Colon (tissue), 2 donors: ENCODE results near the gene HOXB2.

Experiments used
- FAIRE-seq: peaks from 2 replicates; lab custom pipeline; 2012; peaks lifted over from hg19 to GRCh38; lab: Jason Lieb, UNC
- donor health status: control.
- donor health status: control.

HOXB2 gene

GRCh38 chr17:48545022-48545375 lies at the start of gene HOXB2:
Gene HOXB2 (minus strand): TSS chr17:48545109. CDS start chr17:48544911, 198 bp downstream.
- FAIRE-seq = no peak

DNA sequence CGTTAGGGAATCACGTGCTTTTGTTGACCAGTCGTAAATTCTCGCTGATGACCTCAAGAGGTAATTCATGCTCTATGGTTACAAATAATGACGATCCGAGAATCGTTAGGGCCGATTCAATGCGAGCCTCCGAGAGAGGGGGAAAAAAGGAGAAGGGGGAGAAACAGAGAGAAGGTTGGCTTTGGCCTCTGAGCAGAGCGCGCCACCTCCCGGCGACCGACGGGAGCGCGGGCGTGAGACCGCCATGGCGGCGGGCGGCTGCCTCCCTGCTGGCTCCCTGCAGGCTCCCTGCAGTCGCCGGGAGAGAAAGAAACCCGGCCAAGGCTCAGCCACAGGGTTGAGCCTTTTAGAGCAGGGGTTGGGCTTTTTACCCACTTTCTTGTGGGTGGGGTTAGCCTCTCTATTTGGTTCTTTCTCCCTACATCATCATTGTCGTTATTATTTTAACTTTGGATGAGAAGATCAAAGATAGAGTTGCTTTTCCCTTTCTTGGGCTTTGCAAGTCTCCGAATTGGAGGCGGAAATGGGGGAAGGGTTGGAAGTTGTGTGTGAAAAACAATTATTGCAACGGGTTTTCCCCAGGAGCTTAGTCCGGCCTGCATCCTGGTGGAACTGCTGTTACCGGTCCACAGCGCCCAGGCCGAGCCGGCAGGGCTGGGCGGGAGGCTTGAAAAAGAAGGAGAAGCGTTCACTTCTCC lies 49.1 kb upstream of the HOXB2 start:
- no peak for FAIRE-seq

DNA sequence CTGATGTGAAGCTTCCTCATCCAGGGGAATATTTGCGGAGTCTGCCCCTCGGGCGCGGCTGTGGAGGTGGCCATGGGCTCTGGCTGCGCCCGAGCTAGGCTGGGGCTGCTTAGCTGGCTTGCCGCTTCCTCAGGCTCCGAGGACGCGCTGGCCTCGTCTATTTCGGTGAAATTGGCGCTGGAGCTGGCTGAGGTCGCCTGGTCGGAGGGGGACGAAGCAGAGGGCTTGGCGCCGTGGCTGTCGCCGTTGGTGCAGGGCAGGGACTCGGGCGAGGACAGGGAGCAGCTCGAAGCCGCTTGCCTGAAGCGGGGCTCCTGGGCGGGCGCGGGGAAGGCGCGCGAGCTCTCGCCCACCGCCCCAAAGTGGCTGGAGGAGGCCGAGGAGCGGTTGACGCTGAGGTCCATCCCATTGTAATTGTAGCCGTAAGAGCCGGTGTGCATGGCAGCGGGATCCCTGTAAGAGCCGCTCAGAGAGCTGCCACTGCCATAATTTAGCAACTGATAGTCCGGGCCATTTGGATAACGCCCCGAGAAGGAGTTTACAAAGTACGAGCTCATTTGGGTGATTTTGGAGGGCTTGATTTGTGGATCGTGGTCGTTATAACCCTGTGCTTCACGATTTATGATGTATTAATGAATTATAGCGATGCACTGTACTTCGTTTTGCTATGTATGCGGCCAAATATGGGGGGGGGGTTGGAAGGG lies 48.4 kb upstream of the HOXB2 start, which contains the start of gene HOXB5:
HOXB5 (minus strand) TSS at position 654 of the 704 bp plus-strand sequence; CDS start at position 557, 97 bp downstream.
- no peak for FAIRE-seq

GRCh38 chr17:48592577-48592976 lies 47.7 kb upstream of the HOXB2 start:
- FAIRE-seq = no peak

DNA sequence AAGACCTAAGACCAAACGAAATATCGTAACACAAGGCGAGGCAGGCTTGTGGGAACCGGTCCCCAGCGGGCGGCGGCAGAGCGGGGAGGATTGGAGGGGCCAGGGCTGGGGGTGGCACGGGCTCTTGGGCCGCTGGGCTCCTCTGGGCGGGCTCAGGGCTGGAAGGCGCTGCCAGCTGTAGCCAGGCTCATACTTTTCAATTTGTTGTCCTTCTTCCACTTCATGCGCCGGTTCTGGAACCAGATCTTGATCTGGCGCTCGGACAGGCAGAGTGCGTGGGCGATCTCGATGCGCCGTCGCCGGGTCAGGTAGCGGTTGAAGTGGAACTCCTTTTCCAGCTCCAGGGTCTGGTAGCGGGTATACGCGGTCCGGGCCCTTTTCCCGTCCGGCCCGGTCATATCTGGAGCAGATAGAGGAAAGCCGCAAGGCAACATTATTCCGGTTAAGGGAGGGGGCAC lies 47.2 kb upstream of the HOXB2 start:
- no peak for FAIRE-seq

- no peak for FAIRE-seq
Measured at GRCh38 chr17:48591255-48592056, 46.5 kb upstream of the HOXB2 start.

DNA sequence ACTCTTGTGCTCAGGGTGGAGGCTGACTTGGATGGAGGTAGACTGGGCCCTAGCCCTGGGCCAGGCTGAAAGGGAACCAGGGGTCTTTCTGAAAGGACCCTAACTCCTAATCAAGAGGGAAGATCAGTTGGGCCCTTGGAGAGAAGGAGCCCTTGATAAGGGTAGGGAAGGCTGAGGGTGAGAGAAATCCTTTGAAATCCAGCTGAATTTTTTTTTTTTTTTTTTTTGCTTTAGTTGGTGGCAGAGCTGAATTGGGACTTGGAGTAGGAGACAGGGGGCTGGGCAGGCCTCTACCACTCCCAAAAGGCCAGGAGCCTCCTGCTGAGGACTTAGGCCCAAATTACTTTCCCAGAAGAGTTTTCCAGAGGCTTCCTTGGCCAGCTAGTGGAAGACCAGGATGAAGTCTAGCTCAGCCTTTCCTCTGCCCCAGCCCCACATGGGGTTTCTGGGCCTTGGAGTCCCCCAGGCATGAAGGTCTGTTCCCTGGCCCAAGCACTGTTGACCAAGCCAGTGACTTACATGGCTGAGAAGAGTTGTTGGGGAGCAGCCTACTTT lies 45.8 kb upstream of the HOXB2 start:
- no peak for FAIRE-seq

- FAIRE-seq = no peak
Measured at GRCh38 chr17:48589831-48590606, 45.1 kb upstream of the HOXB2 start, which contains the start of gene HOXB3. Gene HOXB3 (minus strand): TSS chr17:48590241. CDS start chr17:48552474, 37,767 bp downstream.

- FAIRE-seq = no peak
Measured at GRCh38 chr17:48589060-48589830, 44.3 kb upstream of the HOXB2 start.

DNA sequence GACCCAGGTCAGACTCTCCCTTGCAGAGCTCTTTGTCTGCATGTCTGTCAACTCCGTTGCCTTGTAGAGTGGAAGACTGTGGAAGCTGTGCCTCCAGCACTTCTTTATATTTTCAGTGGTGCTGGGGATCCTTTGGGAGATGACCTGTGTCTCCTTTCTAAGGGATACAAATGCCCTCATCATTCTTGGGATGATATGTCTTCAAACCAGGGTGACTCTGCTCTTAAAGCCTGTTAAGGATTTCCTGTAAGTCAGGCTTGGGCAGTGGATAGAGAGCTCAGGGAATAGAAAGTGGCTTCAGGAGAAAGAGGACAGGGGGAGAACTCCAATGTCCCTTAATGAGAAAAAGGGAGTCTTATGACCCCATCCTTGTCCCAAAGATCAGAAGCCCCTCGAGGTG lies 43.6 kb upstream of the HOXB2 start:
- no peak for FAIRE-seq

GRCh38 chr17:48588074-48588415 lies 43.1 kb upstream of the HOXB2 start:
- FAIRE-seq = no peak

GRCh38 chr17:48587276-48588073 lies 42.6 kb upstream of the HOXB2 start:
- no peak for FAIRE-seq

DNA sequence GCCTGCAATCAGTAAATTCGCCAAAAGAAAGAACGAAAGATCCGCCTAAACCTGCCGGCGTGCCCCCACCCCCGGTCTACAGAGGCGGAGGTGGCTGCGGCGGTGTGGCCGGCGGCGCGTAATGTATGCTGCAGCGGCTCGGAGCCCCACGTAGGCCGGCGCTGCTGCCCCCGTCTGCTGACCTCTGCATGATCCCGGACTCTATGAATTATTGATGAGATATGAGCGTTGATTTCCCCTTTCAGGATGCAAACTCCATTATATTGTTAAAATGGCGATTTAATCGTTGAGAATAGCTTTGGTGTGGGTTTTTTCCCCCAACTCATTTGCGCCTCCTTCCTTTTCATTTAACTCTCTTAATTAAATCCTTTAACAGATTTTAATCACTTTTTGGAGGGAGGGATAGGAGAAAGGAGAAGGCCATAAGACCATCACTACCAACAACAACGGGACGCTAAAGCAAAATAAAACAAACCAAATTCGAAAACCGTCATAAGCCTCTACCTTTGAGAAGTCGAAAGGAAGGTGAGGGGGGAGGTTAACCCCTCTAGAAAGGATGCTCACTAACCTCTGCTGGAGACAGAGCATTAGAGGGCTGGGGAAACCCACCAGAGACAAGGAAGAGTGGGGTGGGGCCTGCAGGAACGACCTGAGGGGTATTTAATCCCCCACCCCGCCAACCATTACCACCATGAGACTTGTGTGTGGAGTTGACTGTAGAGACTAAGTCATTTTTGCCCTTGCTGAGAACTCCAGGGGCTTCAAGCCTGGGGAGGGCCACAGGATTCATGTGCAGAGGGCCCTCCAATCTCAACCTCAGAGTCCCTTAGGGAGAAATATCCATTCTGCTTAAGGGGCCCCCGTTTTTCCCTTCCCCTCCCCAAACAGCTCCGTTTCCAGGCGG lies 41.7 kb upstream of the HOXB2 start:
- FAIRE-seq = no peak

- FAIRE-seq = no peak
Measured at GRCh38 chr17:48584223-48584741, 39.4 kb upstream of the HOXB2 start.

DNA sequence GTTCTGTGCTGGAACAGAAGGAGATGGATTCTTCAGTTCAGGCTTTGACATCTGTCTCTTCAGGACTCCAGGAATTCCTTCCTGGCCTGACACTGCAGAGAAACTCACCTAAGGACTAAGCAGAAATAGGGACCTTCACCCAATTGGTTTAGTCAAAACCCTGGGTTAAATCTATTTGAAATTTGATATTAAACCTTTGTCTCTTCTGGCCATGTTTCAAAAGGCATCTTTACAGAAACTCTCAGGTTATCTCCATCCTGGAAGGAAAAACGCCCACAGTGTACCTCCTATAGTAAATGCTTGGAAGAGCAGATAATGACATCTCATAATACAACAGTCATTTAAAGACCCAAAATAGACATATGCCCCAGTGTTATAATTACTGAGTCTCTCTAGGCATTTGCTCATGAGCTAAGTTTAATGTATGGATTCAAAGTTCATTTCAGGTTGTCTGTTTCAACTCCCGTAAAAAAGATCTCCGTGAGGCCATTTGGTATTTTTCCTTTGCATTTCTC lies 38.9 kb upstream of the HOXB2 start:
- no peak for FAIRE-seq

- no peak for FAIRE-seq
Measured at GRCh38 chr17:48582750-48583069, 37.8 kb upstream of the HOXB2 start.

DNA sequence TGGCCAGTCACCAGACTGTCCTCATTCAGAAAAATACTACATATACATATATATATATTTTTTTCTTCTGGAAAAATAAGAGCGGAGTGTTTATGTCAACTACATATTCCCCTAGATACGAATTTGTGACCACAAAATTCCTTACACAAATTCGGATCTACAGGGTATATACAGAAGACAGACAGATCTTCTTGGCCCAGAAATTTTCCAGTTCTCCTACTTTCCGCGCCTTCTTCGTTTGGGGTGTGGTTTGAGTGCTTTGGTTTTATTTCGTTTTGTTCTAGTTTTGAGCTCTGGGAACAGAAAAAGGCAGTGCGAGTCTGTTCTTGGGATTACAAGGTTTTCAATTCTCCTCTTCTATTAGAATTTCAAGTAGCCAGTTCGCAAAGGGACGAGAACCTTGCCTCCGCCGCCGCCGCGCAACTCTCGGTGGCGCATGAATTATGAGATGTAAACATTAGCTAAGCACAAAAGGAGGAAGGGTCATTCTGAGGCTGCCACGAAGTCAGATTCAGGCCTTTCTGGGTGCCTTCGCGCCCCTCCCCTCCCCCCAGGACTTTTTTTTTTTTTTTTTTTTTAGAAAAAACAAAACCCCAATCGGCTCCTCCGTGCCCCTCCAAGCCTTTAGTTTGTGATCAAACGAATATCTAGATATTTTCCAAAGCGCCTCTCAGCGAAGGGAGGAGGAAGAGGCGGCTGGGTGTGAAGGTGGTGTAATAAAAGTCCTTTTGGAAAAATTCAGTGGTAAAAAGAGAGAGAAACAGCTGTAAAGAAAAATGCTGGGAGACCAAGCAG lies 35.0 kb upstream of the HOXB2 start:
- FAIRE-seq = no peak

DNA sequence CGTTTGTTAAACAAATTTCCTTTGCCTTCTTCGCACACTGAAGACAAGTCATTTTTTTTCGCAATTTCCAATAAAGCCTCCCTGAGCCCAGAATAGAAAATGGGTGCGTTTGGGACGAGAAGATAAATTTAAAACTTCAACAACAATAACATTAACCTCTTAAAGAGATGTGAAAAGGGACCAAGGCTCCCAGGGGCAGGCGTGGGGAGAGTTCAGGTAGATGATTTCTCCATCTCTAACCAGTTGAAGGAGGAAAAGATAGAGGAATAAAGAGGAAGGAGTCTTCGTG lies 34.5 kb upstream of the HOXB2 start:
- FAIRE-seq = no peak
